CD14-positive monocyte (primary cell): ENCODE measurements around the gene ARID4B. TPM values are rescaled to one million over a fixed set of nuclear protein-coding genes. Genes with fewer than 3 reads are reported as not detected.

Experiments
- DNase-seq, 3 donors: peaks; one replicate each; pipeline ENCODE4 v3.0.0-alpha.2; 2011 to 2022
- H2AFZ ChIP-seq: 2 replicates; pipeline ENCODE4 v1.6.0; 2012; ENCODE audit warnings: mild to moderate bottlenecking, low read depth, low read length, inconsistent platforms; ENCODE audit not compliant: insufficient read depth, poor library complexity, severe bottlenecking
- H3K27ac ChIP-seq, 2 donors: 1 replicate in 1 of 2; 2 replicates in 1 of 2; pipeline ENCODE4 v1.5.1; 2012 to 2013; ENCODE audit warnings: low read length in 2 of 2, control low read depth in 1 of 2, inconsistent platforms in 1 of 2, low read depth in 1 of 2, mild to moderate bottlenecking in 1 of 2
- H3K27me3 ChIP-seq, 2 donors: one replicate each; pipeline versions ENCODE4 v1.6.0 to v1.6.1; 2011 to 2013; ENCODE audit warnings: low read length in 2 of 2; ENCODE audit not compliant: control insufficient read depth in 2 of 2, insufficient read depth in 2 of 2
- H3K36me3 ChIP-seq, 2 donors: replicated peaks in 1 of 2; 1 replicate in 1 of 2; 2 replicates in 1 of 2; pipeline versions ENCODE4 v1.5.1 to v1.6.1; 2012 to 2013; ENCODE audit warnings: low read length in 2 of 2, control low read depth in 1 of 2, inconsistent platforms in 1 of 2, mild to moderate bottlenecking in 1 of 2; ENCODE audit not compliant: insufficient read depth in 2 of 2, control insufficient read depth in 1 of 2
- H3K4me1 ChIP-seq, 2 donors: 1 replicate in 1 of 2; 2 replicates in 1 of 2; pipeline versions ENCODE4 v1.5.1 to v1.6.1; 2012 to 2013; ENCODE audit warnings: low read length in 2 of 2, control low read depth in 1 of 2, inconsistent platforms in 1 of 2, mild to moderate bottlenecking in 1 of 2, moderate library complexity in 1 of 2; ENCODE audit not compliant: insufficient read depth in 2 of 2, control insufficient read depth in 1 of 2
- H3K4me2 ChIP-seq: replicated peaks from 2 replicates; pipeline ENCODE3; 2012; ENCODE audit warnings: low read length, moderate library complexity, mild to moderate bottlenecking; ENCODE audit not compliant: poor library complexity, severe bottlenecking; ENCODE audit errors: extremely low read depth
- H3K4me3 ChIP-seq, 3 experiments: fragments of 200-600 bp in 1 of 3; sonication (generic) in 1 of 3; replicated peaks in 1 of 3; 1 replicate in 2 of 3; 2 replicates in 1 of 3; pipeline ENCODE4 v1.5.1; 2011 to 2013; ENCODE audit warnings: low read length in 3 of 3, mild to moderate bottlenecking in 3 of 3, control low read depth in 2 of 3, low read depth in 2 of 3, inconsistent platforms in 1 of 3, moderate library complexity in 1 of 3
- H3K79me2 ChIP-seq: 2 replicates; pipeline ENCODE4 v1.6.0; 2012; ENCODE audit warnings: mild to moderate bottlenecking, control low read depth, inconsistent platforms, low read length, moderate library complexity; ENCODE audit not compliant: insufficient read depth
- H3K9ac ChIP-seq: 2 replicates; pipeline ENCODE4 v1.6.0; 2017; ENCODE audit warnings: low read length, mild to moderate bottlenecking; ENCODE audit not compliant: insufficient read depth, poor library complexity, severe bottlenecking
- H3K9me3 ChIP-seq, 2 donors: replicated peaks in 1 of 2; 1 replicate in 1 of 2; 2 replicates in 1 of 2; pipeline versions ENCODE4 v1.5.1 to v1.6.1; 2012 to 2013; ENCODE audit warnings: low read length in 2 of 2, control low read depth in 1 of 2; ENCODE audit not compliant: control insufficient read depth in 1 of 2, insufficient read depth in 1 of 2
- H4K20me1 ChIP-seq: 2 replicates; pipeline ENCODE4 v1.6.0; 2012; ENCODE audit warnings: mild to moderate bottlenecking, low read length, control low read depth, moderate library complexity; ENCODE audit not compliant: insufficient read depth
- H3K27ac Mint-ChIP-seq, 7 donors: one replicate each; pipeline ENCODE4 v1.8.0; 2020; ENCODE audit warnings: mild to moderate bottlenecking in 7 of 7, mixed read lengths in 7 of 7, moderate library complexity in 6 of 7, inconsistent platforms in 2 of 7
- H3K27me3 Mint-ChIP-seq, 3 donors: one replicate each; pipeline ENCODE4 v1.8.0; 2021 to 2022; ENCODE audit warnings: low read depth in 3 of 3, mild to moderate bottlenecking in 3 of 3, mixed read lengths in 3 of 3, moderate library complexity in 3 of 3, inconsistent platforms in 1 of 3
- H3K36me3 Mint-ChIP-seq, 2 donors: one replicate each; pipeline ENCODE4 v1.8.0; 2020; ENCODE audit warnings: mixed read lengths in 2 of 2, inconsistent platforms in 1 of 2, mild to moderate bottlenecking in 1 of 2
- H3K4me1 Mint-ChIP-seq: one replicate; pipeline ENCODE4 v1.8.0; 2020; ENCODE audit warnings: mild to moderate bottlenecking, mixed read lengths
- H3K4me3 Mint-ChIP-seq, 2 donors: one replicate each; pipeline ENCODE4 v1.8.0; 2020; ENCODE audit warnings: mild to moderate bottlenecking in 2 of 2, mixed read lengths in 2 of 2, moderate library complexity in 1 of 2
- H3K9me3 Mint-ChIP-seq, 7 donors: one replicate each; pipeline ENCODE4 v1.8.0; 2020 to 2022; ENCODE audit warnings: mixed read lengths in 7 of 7, mild to moderate bottlenecking in 6 of 7, moderate library complexity in 6 of 7, inconsistent platforms in 2 of 7
- CTCF ChIP-seq: fragments of 200-600 bp; IDR thresholded peaks from one replicate; pipeline ENCODE4 v1.8.0; 2022; ENCODE audit warnings: antibody characterized with exemption, mild to moderate bottlenecking
- whole genome bisulfite sequencing: methylation state at CpG from one replicate; pipeline ENCODE4 v1.1.5; 2013; ENCODE audit warnings: missing lambda C conversion rate; ENCODE audit not compliant: insufficient coverage; 5-methylcytosine and 5-hydroxymethylcytosine counted together
- intact Hi-C, 2 donors: fragments of 100-400 bp; cut with micrococcal nuclease; formaldehyde crosslinking; loops; one replicate each; pipeline versions ENCODE4 v1.15.0 to v1.15.1; 2023
- polyA plus RNA-seq, 3 donors: library from polyadenylated mRNA; depleted of rRNA in 1 of 3; unstranded in 2 of 3; stranded (reverse) in 1 of 3; fragments of 300-500 nt in 2 of 3; fragments of >200 nt in 1 of 3; fragmentation: Illumina TruSeq in 2 of 3; gene quantifications; 1 replicate in 2 of 3; 2 replicates in 1 of 3; pipeline ENCODE4 v1.2.3, GENCODE V29; 2012 to 2021

Gene ARID4B
- polyA plus RNA-seq, 3 donors: 9.3 to 15.4 (median 11.1) TPM

GRCh38 chr1:235289859-235290739, 37.9 kb downstream of the ARID4B start:
- Histone ChIP-seq H3K36me3 (no peaks in the 10 kb centered on the region), H3K79me2 (peaks cover 100% of the 10 kb centered on the region), H3K27me3 (no peaks in the 10 kb centered on the region), H3K4me3 (no peak overlapping the region), H4K20me1 (peaks cover 99% of the 10 kb centered on the region), H3K4me1 (peaks cover 12 to 13% of the 10 kb centered on the region in 2 donors), H3K9ac (no peak overlapping the region), H3K27ac (no peak overlapping the region), H3K9me3 (no peaks in the 10 kb centered on the region), H2AFZ (no peak overlapping the region), H3K4me2 (no peak overlapping the region)
- intact Hi-C loops: no loop called here
- H3K27ac Mint-ChIP-seq: peak overlapping the region in 3 of 7 donors; percentile 38 to 54 (median 48)
- no peaks in the 10 kb centered on the region for H3K27me3 Mint-ChIP-seq
- H3K9me3 Mint-ChIP-seq: no peaks in the 10 kb centered on the region
- H3K4me1 Mint-ChIP-seq: peaks cover 24% of the 10 kb centered on the region
- no peak for TF ChIP-seq CTCF
- no peak overlapping the region for H3K4me3 Mint-ChIP-seq
- WGBS: 94% methylated on average over 4 of the region's 12 CpGs
- peaks cover 4 to 5% of the 10 kb centered on the region in 2 donors for H3K36me3 Mint-ChIP-seq
- DNase-seq: no peak

- peaks cover 4 to 5% of the 10 kb centered on the region in 2 donors for H3K36me3 Mint-ChIP-seq
- peak overlapping the region in 1 of 7 donors; percentile 12 for H3K27ac Mint-ChIP-seq
- peaks cover 6 to 9% of the 10 kb centered on the region in 2 donors for H3K4me1 ChIP-seq
- WGBS: no CpG with 5 or more reads among the region's 4 CpGs
- H3K27me3 Mint-ChIP-seq: no peaks in the 10 kb centered on the region
- H3K4me3 Mint-ChIP-seq: no peak overlapping the region
- peaks cover 14% of the 10 kb centered on the region for H3K4me1 Mint-ChIP-seq
- DNase-seq: no peak
- no peak overlapping the region for H2AFZ ChIP-seq
- H4K20me1 ChIP-seq: peaks cover 99% of the 10 kb centered on the region
- H3K27ac ChIP-seq: no peak overlapping the region
- no peak overlapping the region for H3K4me3 ChIP-seq
- intact Hi-C loops: no loop called here
- peaks cover 98% of the 10 kb centered on the region for H3K79me2 ChIP-seq
- no peaks in the 10 kb centered on the region for H3K9me3 ChIP-seq
- peaks cover 0 to 3% (median 0%) of the 10 kb centered on the region in 7 donors for H3K9me3 Mint-ChIP-seq
- H3K9ac ChIP-seq: no peak overlapping the region
- TF ChIP-seq CTCF: no peak
- no peaks in the 10 kb centered on the region for H3K36me3 ChIP-seq
- no peaks in the 10 kb centered on the region for H3K27me3 ChIP-seq
- H3K4me2 ChIP-seq: no peak overlapping the region
Observed at GRCh38 chr1:235287208-235287882, 40.6 kb downstream of the ARID4B start.
